ENCODE measurements around the gene IMMP2L. TPM values are rescaled to one million over a fixed set of nuclear protein-coding genes. Genes with fewer than 3 reads are reported as not detected.

Gene IMMP2L
- total and polyA plus RNA-seq, 2 of the 13 experiments (the other 11 are each of a cell fraction or from before 2014, with no cell fraction given): 7.8 to 16.9 TPM

DNA sequence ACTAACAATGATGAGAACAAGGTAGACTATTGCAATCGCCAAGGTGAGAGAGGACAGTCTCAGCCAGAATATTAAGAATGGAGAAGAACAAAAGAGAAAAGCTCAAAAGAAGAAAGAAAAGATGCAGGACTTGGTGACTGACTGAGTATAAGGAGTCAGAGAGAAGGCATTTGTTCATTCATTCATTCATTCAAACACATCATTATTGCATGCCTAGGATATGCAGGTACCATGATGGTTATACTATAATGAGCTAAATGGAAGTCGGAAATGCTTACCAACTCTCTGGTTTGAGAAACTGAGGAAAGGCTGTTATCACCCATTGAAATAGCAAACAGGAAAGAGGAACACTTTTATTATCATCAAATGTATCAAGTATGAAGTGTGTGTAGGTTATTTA is 180.7 kb downstream of the IMMP2L start:
- Histone ChIP-seq H3K36me3 (replicated peaks in 1 of 2; ENCODE audit: control insufficient read depth in 1 of 2, insufficient read depth in 2 of 2, low read length in 2 of 2) (no peaks in the 10 kb centered on the region), H3K9ac (ENCODE audit: insufficient read depth, low read depth, low read length) (no peak overlapping the region), H3K79me2 (ENCODE audit: insufficient read depth, low read length) (no peaks in the 10 kb centered on the region), H3K4me3 (replicated peaks in 1 of 3; ENCODE audit: insufficient read depth in 1 of 3, low read depth in 2 of 3, low read length in 3 of 3) (no peak overlapping the region), H3K27ac (ENCODE audit: extremely low read length, insufficient read depth, low read length) (no peak overlapping the region), H4K20me1 (ENCODE audit: insufficient read depth, low read length) (no peaks in the 10 kb centered on the region; the same call in 1 of the 2 replicates), H3K27me3 (ENCODE audit: control insufficient read depth in 1 of 2, insufficient read depth in 2 of 2, low read length in 2 of 2) (no peaks in the 10 kb centered on the region), H3K4me1 (ENCODE audit: insufficient read depth, low read length) (peaks cover 17% of the 10 kb centered on the region), H2AFZ (ENCODE audit: low read length) (no peak overlapping the region), H3K4me2 (ENCODE audit: low read depth, low read length) (no peak overlapping the region), H3K9me3 (ENCODE audit: low read length) (no peaks in the 10 kb centered on the region)
- ATAC-seq (no peak), FAIRE-seq (no peak), DNase-seq (ENCODE audit: low spot score) (no peak)
- TF ChIP-seq, protein P1, sequence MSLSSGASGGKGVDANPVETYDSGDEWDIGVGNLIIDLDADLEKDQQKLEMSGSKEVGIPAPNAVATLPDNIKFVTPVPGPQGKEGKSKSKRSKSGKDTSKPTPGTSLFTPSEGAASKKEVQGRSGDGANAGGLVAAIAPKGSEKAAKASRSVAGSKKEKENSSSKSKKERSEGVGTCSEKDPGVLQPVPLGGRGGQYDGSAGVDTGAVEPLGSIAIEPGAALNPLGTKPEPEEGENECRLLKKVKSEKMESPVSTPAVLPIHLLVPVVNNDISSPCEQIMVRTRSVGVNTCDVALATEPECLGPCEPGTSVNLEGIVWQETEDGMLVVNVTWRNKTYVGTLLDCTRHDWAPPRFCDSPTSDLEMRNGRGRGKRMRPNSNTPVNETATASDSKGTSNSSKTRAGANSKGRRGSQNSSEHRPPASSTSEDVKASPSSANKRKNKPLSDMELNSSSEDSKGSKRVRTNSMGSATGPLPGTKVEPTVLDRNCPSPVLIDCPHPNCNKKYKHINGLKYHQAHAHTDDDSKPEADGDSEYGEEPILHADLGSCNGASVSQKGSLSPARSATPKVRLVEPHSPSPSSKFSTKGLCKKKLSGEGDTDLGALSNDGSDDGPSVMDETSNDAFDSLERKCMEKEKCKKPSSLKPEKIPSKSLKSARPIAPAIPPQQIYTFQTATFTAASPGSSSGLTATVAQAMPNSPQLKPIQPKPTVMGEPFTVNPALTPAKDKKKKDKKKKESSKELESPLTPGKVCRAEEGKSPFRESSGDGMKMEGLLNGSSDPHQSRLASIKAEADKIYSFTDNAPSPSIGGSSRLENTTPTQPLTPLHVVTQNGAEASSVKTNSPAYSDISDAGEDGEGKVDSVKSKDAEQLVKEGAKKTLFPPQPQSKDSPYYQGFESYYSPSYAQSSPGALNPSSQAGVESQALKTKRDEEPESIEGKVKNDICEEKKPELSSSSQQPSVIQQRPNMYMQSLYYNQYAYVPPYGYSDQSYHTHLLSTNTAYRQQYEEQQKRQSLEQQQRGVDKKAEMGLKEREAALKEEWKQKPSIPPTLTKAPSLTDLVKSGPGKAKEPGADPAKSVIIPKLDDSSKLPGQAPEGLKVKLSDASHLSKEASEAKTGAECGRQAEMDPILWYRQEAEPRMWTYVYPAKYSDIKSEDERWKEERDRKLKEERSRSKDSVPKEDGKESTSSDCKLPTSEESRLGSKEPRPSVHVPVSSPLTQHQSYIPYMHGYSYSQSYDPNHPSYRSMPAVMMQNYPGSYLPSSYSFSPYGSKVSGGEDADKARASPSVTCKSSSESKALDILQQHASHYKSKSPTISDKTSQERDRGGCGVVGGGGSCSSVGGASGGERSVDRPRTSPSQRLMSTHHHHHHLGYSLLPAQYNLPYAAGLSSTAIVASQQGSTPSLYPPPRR (CRISPR knock-in tag; IDR thresholded peaks at IDR 0.05; ENCODE audit: borderline replicate concordance): no peak
- TF ChIP-seq ZNF775 (CRISPR knock-in tag; IDR thresholded peaks at IDR 0.05; ENCODE audit: borderline replicate concordance) (no peak), HNF4G (IDR thresholded peaks at IDR 0.05; ENCODE audit: borderline replicate concordance, low read depth, low read length) (no peak), HNF4G (CRISPR knock-in tag; IDR thresholded peaks at IDR 0.05; ENCODE audit: borderline replicate concordance, low read depth) (no peak), KLF11 (CRISPR knock-in tag; IDR thresholded peaks at IDR 0.05) (no peak)
- no TSS peak for BruUV-seq (replicated peaks)
- 87% methylated on average over 2 of the region's 2 CpGs for WGBS (ENCODE audit: low lambda C conversion rate)
- in situ Hi-C loops (cut with HindIII; ENCODE audit: extremely low pct_ligation_motif_present, low pct_unique_long_range_greater_than_20kb) (no loop called here), intact Hi-C loops (cut with micrococcal nuclease; ENCODE audit: unreplicated experiment) (no loop called here)
- ChIA-PET POLR2A (interaction anchor here (0.5 kb wide), 1 partner anchor 309 kb away, joined by 3 read pairs; no protein-coding TSS in a partner anchor), CTCF (ENCODE audit: low intra/inter-chr PET ratio, low total read pairs) (no interaction called here)

Data from HepG2 (cell line).